Mesothelial cell of epicardium (in vitro differentiated cells): ENCODE results near the gene GSS. TPM values are rescaled to one million over a fixed set of nuclear protein-coding genes. Genes with fewer than 3 reads are reported as not detected.
A peak's percentile ranks its signal among the peaks of the same experiment; 100 is the strongest.

Source experiments
- DNase-seq, 2 experiments: peaks; one replicate each; pipeline ENCODE4 v3.0.0; 2021; ENCODE audit warnings: low spot score in 2 of 2; ENCODE audit not compliant: unreplicated experiment in 2 of 2
- H3K27ac Mint-ChIP-seq: 2 replicates; pipeline ENCODE4 v1.8.0; 2021; ENCODE audit warnings: mixed read lengths
- H3K27me3 Mint-ChIP-seq: 2 replicates; pipeline ENCODE4 v1.8.0; 2021; ENCODE audit warnings: low read depth, mixed read lengths
- H3K36me3 Mint-ChIP-seq: 2 replicates; pipeline ENCODE4 v1.8.0; 2021; ENCODE audit warnings: mixed read lengths
- H3K4me1 Mint-ChIP-seq: 2 replicates; pipeline ENCODE4 v1.8.0; 2021; ENCODE audit warnings: mixed read lengths
- H3K4me3 Mint-ChIP-seq: 2 replicates; pipeline ENCODE4 v1.8.0; 2021; ENCODE audit warnings: mild to moderate bottlenecking, moderate library complexity, mixed read lengths
- H3K9me3 Mint-ChIP-seq: 2 replicates; pipeline ENCODE4 v1.8.0; 2021; ENCODE audit warnings: mixed read lengths
- total RNA-seq: library from RNA; stranded (reverse); gene quantifications from 3 replicates; pipeline ENCODE4 v1.2.1, GENCODE V29; 2021
- TF ChIP-seq, protein P1 (sequence below): fragments of 200-600 bp; sonication (generic); IDR thresholded peaks from one replicate; pipeline ENCODE4 v1.5.0; 2021; ENCODE audit warnings: antibody characterized with exemption; ENCODE audit not compliant: unreplicated experiment

The GSS gene
- total RNA-seq, 1 donor from 2014 or later, result 54.8 TPM

GRCh38 chr20:34990661-34991214 lies 35.1 kb upstream of the GSS start:
- H3K9me3 Mint-ChIP-seq, result no peaks in the 10 kb centered on the region
- no peak overlapping the region for H3K27ac Mint-ChIP-seq
- H3K4me1 Mint-ChIP-seq, result no peaks in the 10 kb centered on the region
- peaks cover 3% of the 10 kb centered on the region for H3K27me3 Mint-ChIP-seq
- DNase-seq, result no peak
- no peak overlapping the region for H3K4me3 Mint-ChIP-seq
- TF ChIP-seq, protein P1, sequence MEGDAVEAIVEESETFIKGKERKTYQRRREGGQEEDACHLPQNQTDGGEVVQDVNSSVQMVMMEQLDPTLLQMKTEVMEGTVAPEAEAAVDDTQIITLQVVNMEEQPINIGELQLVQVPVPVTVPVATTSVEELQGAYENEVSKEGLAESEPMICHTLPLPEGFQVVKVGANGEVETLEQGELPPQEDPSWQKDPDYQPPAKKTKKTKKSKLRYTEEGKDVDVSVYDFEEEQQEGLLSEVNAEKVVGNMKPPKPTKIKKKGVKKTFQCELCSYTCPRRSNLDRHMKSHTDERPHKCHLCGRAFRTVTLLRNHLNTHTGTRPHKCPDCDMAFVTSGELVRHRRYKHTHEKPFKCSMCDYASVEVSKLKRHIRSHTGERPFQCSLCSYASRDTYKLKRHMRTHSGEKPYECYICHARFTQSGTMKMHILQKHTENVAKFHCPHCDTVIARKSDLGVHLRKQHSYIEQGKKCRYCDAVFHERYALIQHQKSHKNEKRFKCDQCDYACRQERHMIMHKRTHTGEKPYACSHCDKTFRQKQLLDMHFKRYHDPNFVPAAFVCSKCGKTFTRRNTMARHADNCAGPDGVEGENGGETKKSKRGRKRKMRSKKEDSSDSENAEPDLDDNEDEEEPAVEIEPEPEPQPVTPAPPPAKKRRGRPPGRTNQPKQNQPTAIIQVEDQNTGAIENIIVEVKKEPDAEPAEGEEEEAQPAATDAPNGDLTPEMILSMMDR, result no peak
- H3K36me3 Mint-ChIP-seq, result peaks cover 3% of the 10 kb centered on the region

- Mint-ChIP-seq H3K27me3 (peaks cover 7% of the 10 kb centered on the region), H3K36me3 (peaks cover 3% of the 10 kb centered on the region), H3K4me1 (no peaks in the 10 kb centered on the region), H3K27ac (no peak overlapping the region), H3K9me3 (no peaks in the 10 kb centered on the region), H3K4me3 (no peak overlapping the region)
- DNase-seq, result no peak
- TF ChIP-seq, protein P1, result no peak
Measured at GRCh38 chr20:34990231-34990630, 34.6 kb upstream of the GSS start.

DNA sequence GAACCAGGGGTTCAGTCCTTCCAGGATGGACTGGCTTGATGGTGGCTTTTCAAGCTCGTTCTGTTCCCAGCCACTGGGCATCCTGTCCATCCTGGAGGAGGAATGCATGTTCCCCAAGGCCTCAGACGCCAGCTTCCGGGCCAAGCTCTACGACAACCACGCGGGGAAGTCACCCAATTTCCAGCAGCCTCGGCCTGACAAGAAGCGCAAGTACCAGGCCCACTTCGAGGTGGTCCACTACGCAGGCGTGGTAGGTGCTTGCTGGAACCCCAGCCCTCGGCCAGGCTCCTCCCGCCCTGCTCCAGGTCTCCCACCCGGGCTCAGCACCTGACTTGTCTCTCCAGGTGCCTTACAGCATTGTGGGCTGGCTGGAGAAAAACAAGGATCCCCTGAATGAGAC lies 34.1 kb upstream of the GSS start:
- no peak for DNase-seq
- H3K4me1 Mint-ChIP-seq, result no peaks in the 10 kb centered on the region
- no peaks in the 10 kb centered on the region for H3K9me3 Mint-ChIP-seq
- TF ChIP-seq, protein P1, result no peak
- no peak overlapping the region for H3K4me3 Mint-ChIP-seq
- peaks cover 9% of the 10 kb centered on the region for H3K27me3 Mint-ChIP-seq
- H3K27ac Mint-ChIP-seq, result peak overlapping the region; percentile 21
- H3K36me3 Mint-ChIP-seq, result peaks cover 3% of the 10 kb centered on the region

DNA sequence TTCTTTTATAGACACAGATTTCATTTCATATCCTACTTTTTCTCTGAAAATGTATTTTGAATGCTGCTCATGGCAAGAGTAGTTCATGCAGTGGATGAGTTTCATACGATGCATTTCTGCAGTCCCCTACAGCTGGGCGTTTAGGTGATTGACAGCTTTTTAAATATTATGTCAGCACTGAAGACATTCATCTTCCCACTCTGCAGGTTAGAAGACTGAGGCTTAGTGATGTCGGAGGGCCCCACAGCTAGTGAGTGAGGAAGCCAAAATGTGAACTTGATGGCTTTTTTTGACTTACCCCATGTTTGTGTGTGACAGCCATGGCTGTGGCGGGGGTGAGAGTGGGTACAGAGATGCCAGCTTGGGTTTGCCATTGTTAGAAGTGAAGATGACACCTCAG lies 33.5 kb upstream of the GSS start:
- TF ChIP-seq, protein P1, result no peak
- Mint-ChIP-seq H3K27ac (no peak overlapping the region), H3K36me3 (no peaks in the 10 kb centered on the region), H3K4me1 (peaks cover under 1% of the 10 kb centered on the region), H3K9me3 (no peaks in the 10 kb centered on the region), H3K27me3 (peaks cover 10% of the 10 kb centered on the region), H3K4me3 (no peak overlapping the region)
- no peak for DNase-seq

GRCh38 chr20:34988191-34988540 lies 32.6 kb upstream of the GSS start:
- peaks cover 19% of the 10 kb centered on the region for H3K27me3 Mint-ChIP-seq
- TF ChIP-seq, protein P1, result no peak
- no peaks in the 10 kb centered on the region for H3K36me3 Mint-ChIP-seq
- no peak overlapping the region for H3K27ac Mint-ChIP-seq
- H3K4me3 Mint-ChIP-seq, result no peak overlapping the region
- no peak for DNase-seq
- H3K9me3 Mint-ChIP-seq, result no peaks in the 10 kb centered on the region
- peaks cover 3% of the 10 kb centered on the region for H3K4me1 Mint-ChIP-seq
